Panc1 (cell line): ENCODE data around the gene NCAM2.

Source experiments
- CTCF ChIP-seq: fragments of 450-650 bp; IDR thresholded peaks from 2 replicates; pipeline ENCODE4 v1.5.1; 2017; ENCODE audit warnings: mild to moderate bottlenecking
- POLR2AphosphoS5 ChIP-seq: IDR thresholded peaks from 2 replicates; pipeline ENCODE4 v1.6.1; 2012; ENCODE audit warnings: mild to moderate bottlenecking, low read depth, low read length, moderate library complexity

DNA sequence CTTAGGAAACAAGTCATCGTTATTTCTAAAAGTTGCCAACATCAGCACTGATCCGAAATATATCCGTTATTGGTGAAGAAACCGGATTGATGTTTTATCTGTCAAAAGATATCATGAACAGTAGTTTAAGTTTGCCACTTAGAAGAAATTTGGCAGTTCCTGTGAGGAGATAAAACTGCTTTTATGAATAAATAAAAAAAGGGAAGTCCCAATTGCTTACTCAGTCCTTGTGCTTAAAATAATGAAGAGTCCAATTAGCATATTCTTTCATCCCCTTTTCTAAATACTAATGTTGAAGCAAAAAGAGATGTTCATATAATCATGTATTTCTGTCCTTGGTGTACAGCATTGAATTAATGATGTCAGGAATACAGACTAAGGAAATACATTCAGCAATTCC, 164.6 kb downstream of the NCAM2 start:
- TF ChIP-seq CTCF: no peak
- TF ChIP-seq POLR2AphosphoS5: no peak
